ENCODE data around the gene BLOC1S5.

BLOC1S5 gene

GRCh38 chr6:7976485-7977056 is 87.6 kb downstream of the BLOC1S5 start:
- no peak for DNase-seq (ENCODE audit: low spot score)

GRCh38 chr6:7975764-7976146 is 88.4 kb downstream of the BLOC1S5 start:
- no peak for DNase-seq (ENCODE audit: low spot score)
- no peak for TF ChIP-seq CTCF (IDR thresholded peaks at IDR 0.05; ENCODE audit: extremely low read depth, missing control alignments)

More at GRCh38 chr6:7976485-7977056, 87.6 kb downstream of the BLOC1S5 start:
- TF ChIP-seq CTCF (IDR thresholded peaks at IDR 0.05; ENCODE audit: extremely low read depth, missing control alignments): no peak

- no peak for TF ChIP-seq CTCF (IDR thresholded peaks at IDR 0.05; ENCODE audit: extremely low read depth, missing control alignments)
- no peak for DNase-seq (ENCODE audit: low spot score)
Observed at GRCh38 chr6:7974938-7975763, 89.0 kb downstream of the BLOC1S5 start.

- no peak for TF ChIP-seq CTCF (IDR thresholded peaks at IDR 0.05; ENCODE audit: extremely low read depth, missing control alignments)
- no peak for DNase-seq (ENCODE audit: low spot score)
Observed at GRCh38 chr6:7974565-7974937, 89.6 kb downstream of the BLOC1S5 start.

- no peak for TF ChIP-seq CTCF (IDR thresholded peaks at IDR 0.05; ENCODE audit: extremely low read depth, missing control alignments)
- DNase-seq (ENCODE audit: low spot score): no peak
Observed at GRCh38 chr6:7973584-7973983, 90.6 kb downstream of the BLOC1S5 start.

- DNase-seq (ENCODE audit: low spot score): no peak
- no peak for TF ChIP-seq CTCF (IDR thresholded peaks at IDR 0.05; ENCODE audit: extremely low read depth, missing control alignments)
Observed at GRCh38 chr6:7971499-7971898, 92.7 kb downstream of the BLOC1S5 start.

- TF ChIP-seq CTCF (IDR thresholded peaks at IDR 0.05; ENCODE audit: extremely low read depth, missing control alignments): no peak
Observed at GRCh38 chr6:7970616-7971015, 93.6 kb downstream of the BLOC1S5 start.

More at GRCh38 chr6:7970616-7971015, 93.6 kb downstream of the BLOC1S5 start:
- DNase-seq (ENCODE audit: low spot score): no peak

All from GM20000 (cell line).